SK-N-SH (cell line): ENCODE measurements around the gene DTX1.

Experiments used
- EP300 ChIP-seq, 2 experiments: IDR thresholded peaks; 2 replicates each; pipeline versions ENCODE4 v1.4.0 to v1.6.1; 2012; ENCODE audit warnings: borderline replicate concordance in 1 of 2, low read depth in 1 of 2, low read length in 1 of 2
- FOXJ3 ChIP-seq: sonication (generic); formaldehyde crosslinking; IDR thresholded peaks from 2 replicates; pipeline ENCODE4 v1.5.1; 2020; ENCODE audit warnings: mild to moderate bottlenecking, missing genetic modification reagents
- GABPA ChIP-seq: IDR thresholded peaks from 2 replicates; pipeline ENCODE4 v1.4.0; 2012; ENCODE audit warnings: low read depth, mild to moderate bottlenecking
- POLR2AphosphoS5 ChIP-seq: IDR thresholded peaks from 2 replicates; pipeline ENCODE4 v1.6.1; 2012; ENCODE audit warnings: low read depth, low read length
- RAD21 ChIP-seq: IDR thresholded peaks from 2 replicates; pipeline ENCODE4 v1.6.1; 2012; ENCODE audit warnings: mild to moderate bottlenecking, low read length
- RFX5 ChIP-seq: IDR thresholded peaks from 2 replicates; pipeline ENCODE4 v1.6.1; 2012; ENCODE audit warnings: mild to moderate bottlenecking, improper control_type of control experiment, low read length
- SMC3 ChIP-seq: IDR thresholded peaks from 2 replicates; pipeline ENCODE4 v1.6.1; 2012; ENCODE audit warnings: low read depth, low read length, improper control_type of control experiment
- TAF1 ChIP-seq: IDR thresholded peaks from 2 replicates; pipeline ENCODE4 v1.6.1; 2012; ENCODE audit warnings: low read depth, mild to moderate bottlenecking, low read length, moderate library complexity, borderline replicate concordance
- YY1 ChIP-seq: IDR thresholded peaks from 2 replicates; pipeline ENCODE4 v1.4.0; 2012; ENCODE audit warnings: low read depth, mild to moderate bottlenecking
- TF ChIP-seq, protein P1 (sequence below): IDR thresholded peaks from 2 replicates; pipeline ENCODE4 v1.6.1; 2012; ENCODE audit warnings: mild to moderate bottlenecking, low read depth, low read length, moderate library complexity
- TF ChIP-seq, protein P2 (sequence below): fragments of 200-600 bp; sonication (generic); IDR thresholded peaks from 2 replicates; pipeline ENCODE4 v1.6.1; 2017; ENCODE audit warnings: antibody characterized with exemption, mild to moderate bottlenecking, moderate library complexity
- TF ChIP-seq, protein P3 (sequence below): IDR thresholded peaks from 2 replicates; pipeline ENCODE4 v1.4.0; 2012; ENCODE audit warnings: low read depth
- TF ChIP-seq, protein P4 (sequence below): IDR thresholded peaks from 2 replicates; pipeline ENCODE4 v1.4.0; 2012; ENCODE audit warnings: low read depth, borderline replicate concordance
- TF ChIP-seq, protein P5 (sequence below): IDR thresholded peaks from 2 replicates; pipeline ENCODE4 v1.4.0; 2012; ENCODE audit warnings: low read depth, borderline replicate concordance

DNA sequence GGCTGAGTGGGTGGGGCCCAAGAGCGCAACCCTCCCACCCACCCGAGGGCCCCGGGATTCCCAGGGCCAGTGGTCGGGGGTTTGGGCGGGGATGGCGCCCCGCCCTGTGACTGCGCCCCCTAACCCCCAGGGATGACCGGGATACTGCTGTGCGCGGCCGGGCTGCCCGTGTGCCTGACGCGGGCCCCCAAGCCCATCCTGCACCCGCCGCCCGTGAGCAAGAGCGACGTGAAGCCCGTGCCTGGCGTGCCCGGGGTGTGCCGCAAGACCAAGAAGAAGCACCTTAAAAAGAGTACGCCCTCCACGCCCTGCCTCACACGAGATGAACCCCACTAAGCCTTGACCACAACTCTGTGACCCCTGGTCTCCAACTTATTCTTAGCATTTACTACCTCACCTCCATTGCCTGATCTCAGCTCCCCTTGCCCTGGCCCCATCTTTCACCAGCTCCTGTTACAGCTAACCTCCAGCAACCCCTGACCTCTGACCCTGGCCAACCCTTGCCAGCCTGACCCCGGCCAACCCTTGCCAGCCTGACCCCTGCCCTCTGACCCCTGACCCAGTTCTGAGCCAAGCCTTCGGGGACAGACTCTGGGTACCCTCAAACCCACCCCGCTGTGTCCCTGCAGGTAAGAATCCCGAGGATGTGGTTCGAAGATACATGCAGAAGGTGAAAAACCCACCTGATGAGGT lies 37.0 kb downstream of the DTX1 start:
- TF ChIP-seq SMC3 (no peak), RAD21 (no peak), GABPA (no peak), POLR2AphosphoS5 (no peak), YY1 (no peak), EP300 (IDR thresholded peaks at IDR 0.05; ENCODE audit: borderline replicate concordance in 1 of 2, low read depth in 1 of 2, low read length in 1 of 2) (no peak), FOXJ3 (CRISPR knock-in tag) (no peak), TAF1 (no peak), RFX5 (no peak)
- TF ChIP-seq, protein P1, sequence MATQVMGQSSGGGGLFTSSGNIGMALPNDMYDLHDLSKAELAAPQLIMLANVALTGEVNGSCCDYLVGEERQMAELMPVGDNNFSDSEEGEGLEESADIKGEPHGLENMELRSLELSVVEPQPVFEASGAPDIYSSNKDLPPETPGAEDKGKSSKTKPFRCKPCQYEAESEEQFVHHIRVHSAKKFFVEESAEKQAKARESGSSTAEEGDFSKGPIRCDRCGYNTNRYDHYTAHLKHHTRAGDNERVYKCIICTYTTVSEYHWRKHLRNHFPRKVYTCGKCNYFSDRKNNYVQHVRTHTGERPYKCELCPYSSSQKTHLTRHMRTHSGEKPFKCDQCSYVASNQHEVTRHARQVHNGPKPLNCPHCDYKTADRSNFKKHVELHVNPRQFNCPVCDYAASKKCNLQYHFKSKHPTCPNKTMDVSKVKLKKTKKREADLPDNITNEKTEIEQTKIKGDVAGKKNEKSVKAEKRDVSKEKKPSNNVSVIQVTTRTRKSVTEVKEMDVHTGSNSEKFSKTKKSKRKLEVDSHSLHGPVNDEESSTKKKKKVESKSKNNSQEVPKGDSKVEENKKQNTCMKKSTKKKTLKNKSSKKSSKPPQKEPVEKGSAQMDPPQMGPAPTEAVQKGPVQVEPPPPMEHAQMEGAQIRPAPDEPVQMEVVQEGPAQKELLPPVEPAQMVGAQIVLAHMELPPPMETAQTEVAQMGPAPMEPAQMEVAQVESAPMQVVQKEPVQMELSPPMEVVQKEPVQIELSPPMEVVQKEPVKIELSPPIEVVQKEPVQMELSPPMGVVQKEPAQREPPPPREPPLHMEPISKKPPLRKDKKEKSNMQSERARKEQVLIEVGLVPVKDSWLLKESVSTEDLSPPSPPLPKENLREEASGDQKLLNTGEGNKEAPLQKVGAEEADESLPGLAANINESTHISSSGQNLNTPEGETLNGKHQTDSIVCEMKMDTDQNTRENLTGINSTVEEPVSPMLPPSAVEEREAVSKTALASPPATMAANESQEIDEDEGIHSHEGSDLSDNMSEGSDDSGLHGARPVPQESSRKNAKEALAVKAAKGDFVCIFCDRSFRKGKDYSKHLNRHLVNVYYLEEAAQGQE, result no peak
- TF ChIP-seq, protein P2, sequence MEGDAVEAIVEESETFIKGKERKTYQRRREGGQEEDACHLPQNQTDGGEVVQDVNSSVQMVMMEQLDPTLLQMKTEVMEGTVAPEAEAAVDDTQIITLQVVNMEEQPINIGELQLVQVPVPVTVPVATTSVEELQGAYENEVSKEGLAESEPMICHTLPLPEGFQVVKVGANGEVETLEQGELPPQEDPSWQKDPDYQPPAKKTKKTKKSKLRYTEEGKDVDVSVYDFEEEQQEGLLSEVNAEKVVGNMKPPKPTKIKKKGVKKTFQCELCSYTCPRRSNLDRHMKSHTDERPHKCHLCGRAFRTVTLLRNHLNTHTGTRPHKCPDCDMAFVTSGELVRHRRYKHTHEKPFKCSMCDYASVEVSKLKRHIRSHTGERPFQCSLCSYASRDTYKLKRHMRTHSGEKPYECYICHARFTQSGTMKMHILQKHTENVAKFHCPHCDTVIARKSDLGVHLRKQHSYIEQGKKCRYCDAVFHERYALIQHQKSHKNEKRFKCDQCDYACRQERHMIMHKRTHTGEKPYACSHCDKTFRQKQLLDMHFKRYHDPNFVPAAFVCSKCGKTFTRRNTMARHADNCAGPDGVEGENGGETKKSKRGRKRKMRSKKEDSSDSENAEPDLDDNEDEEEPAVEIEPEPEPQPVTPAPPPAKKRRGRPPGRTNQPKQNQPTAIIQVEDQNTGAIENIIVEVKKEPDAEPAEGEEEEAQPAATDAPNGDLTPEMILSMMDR, result no peak
- TF ChIP-seq, protein P3, sequence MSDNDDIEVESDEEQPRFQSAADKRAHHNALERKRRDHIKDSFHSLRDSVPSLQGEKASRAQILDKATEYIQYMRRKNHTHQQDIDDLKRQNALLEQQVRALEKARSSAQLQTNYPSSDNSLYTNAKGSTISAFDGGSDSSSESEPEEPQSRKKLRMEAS, result no peak
- TF ChIP-seq, protein P4, sequence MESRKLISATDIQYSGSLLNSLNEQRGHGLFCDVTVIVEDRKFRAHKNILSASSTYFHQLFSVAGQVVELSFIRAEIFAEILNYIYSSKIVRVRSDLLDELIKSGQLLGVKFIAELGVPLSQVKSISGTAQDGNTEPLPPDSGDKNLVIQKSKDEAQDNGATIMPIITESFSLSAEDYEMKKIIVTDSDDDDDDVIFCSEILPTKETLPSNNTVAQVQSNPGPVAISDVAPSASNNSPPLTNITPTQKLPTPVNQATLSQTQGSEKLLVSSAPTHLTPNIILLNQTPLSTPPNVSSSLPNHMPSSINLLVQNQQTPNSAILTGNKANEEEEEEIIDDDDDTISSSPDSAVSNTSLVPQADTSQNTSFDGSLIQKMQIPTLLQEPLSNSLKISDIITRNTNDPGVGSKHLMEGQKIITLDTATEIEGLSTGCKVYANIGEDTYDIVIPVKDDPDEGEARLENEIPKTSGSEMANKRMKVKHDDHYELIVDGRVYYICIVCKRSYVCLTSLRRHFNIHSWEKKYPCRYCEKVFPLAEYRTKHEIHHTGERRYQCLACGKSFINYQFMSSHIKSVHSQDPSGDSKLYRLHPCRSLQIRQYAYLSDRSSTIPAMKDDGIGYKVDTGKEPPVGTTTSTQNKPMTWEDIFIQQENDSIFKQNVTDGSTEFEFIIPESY, result no peak
- TF ChIP-seq, protein P5, sequence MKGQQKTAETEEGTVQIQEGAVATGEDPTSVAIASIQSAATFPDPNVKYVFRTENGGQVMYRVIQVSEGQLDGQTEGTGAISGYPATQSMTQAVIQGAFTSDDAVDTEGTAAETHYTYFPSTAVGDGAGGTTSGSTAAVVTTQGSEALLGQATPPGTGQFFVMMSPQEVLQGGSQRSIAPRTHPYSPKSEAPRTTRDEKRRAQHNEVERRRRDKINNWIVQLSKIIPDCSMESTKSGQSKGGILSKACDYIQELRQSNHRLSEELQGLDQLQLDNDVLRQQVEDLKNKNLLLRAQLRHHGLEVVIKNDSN, result no peak
